Measurements from ENCODE around the gene BLTP2.
"Not testable (repeated sequence)": the region's sequence is repeated elsewhere in the genome, so short reads cannot be mapped to it uniquely, and the experiment has no call there.

BLTP2 gene

GRCh38 chr17:28644787-28645575 lies at the start of gene BLTP2:
BLTP2 (minus strand) TSS chr17:28645158; CDS start chr17:28645056, 102 bp downstream.
- peak; percentile 94 for DNase-seq (ENCODE audit: low spot score)

GRCh38 chr17:28693869-28694268 lies 48.9 kb upstream of the BLTP2 start:
- no peak for DNase-seq (ENCODE audit: low spot score)

- DNase-seq (ENCODE audit: low spot score), result no peak
These were observed 44.1 kb upstream of the BLTP2 start for GRCh38 chr17:28689011-28689410.

- no peak for DNase-seq (ENCODE audit: low spot score)
These were observed 43.5 kb upstream of the BLTP2 start for GRCh38 chr17:28688481-28688880.

- DNase-seq (ENCODE audit: low spot score), result no peak
These were observed 41.3 kb upstream of the BLTP2 start for GRCh38 chr17:28686296-28686695.

GRCh38 chr17:28685366-28685765 lies 40.4 kb upstream of the BLTP2 start:
- DNase-seq (ENCODE audit: low spot score), result no peak

- DNase-seq (ENCODE audit: low spot score), result no peak
These were observed 40.0 kb upstream of the BLTP2 start for GRCh38 chr17:28684963-28685362.

GRCh38 chr17:28682655-28683054 lies 37.7 kb upstream of the BLTP2 start:
- no peak for DNase-seq (ENCODE audit: low spot score)

- DNase-seq (ENCODE audit: low spot score), result no peak
These were observed 31.0 kb upstream of the BLTP2 start for GRCh38 chr17:28675980-28676379.

GRCh38 chr17:28675490-28675889 lies 30.5 kb upstream of the BLTP2 start:
- no peak for DNase-seq (ENCODE audit: low spot score)

GRCh38 chr17:28669918-28670317 lies 25.0 kb upstream of the BLTP2 start:
- no peak for DNase-seq (ENCODE audit: low spot score)

- DNase-seq (ENCODE audit: low spot score), result no peak
These were observed 22.9 kb upstream of the BLTP2 start for GRCh38 chr17:28667870-28668269.

- DNase-seq (ENCODE audit: low spot score), result no peak
These were observed 21.0 kb upstream of the BLTP2 start for GRCh38 chr17:28665994-28666393.

GRCh38 chr17:28663723-28664122 lies 18.8 kb upstream of the BLTP2 start:
- DNase-seq (ENCODE audit: low spot score), result no peak

GRCh38 chr17:28662527-28662829 lies 17.5 kb upstream of the BLTP2 start:
- no peak for DNase-seq (ENCODE audit: low spot score)

GRCh38 chr17:28661635-28662526 lies 16.9 kb upstream of the BLTP2 start, which contains the start of the genes SDF2 and SUPT6H:
SDF2 (minus strand) TSS chr17:28661906; CDS start chr17:28661876, 30 bp downstream.
SUPT6H (plus strand) TSS chr17:28662205; CDS start chr17:28673402, 11,197 bp downstream.
- peak; percentile 89 for DNase-seq (ENCODE audit: low spot score)

- DNase-seq (ENCODE audit: low spot score), result not testable (repeated sequence)
These were observed 14.5 kb upstream of the BLTP2 start for GRCh38 chr17:28659497-28659881.

GRCh38 chr17:28658766-28659496 lies 14.0 kb upstream of the BLTP2 start:
- DNase-seq (ENCODE audit: low spot score), result not testable (repeated sequence)

- DNase-seq (ENCODE audit: low spot score), result not testable (repeated sequence)
These were observed 13.4 kb upstream of the BLTP2 start for GRCh38 chr17:28658342-28658741.

GRCh38 chr17:28657756-28658155 lies 12.8 kb upstream of the BLTP2 start:
- no peak for DNase-seq (ENCODE audit: low spot score)

- no peak for DNase-seq (ENCODE audit: low spot score)
These were observed 10.2 kb upstream of the BLTP2 start for GRCh38 chr17:28655160-28655559.

GRCh38 chr17:28648698-28649097 lies 3.7 kb upstream of the BLTP2 start:
- no peak for DNase-seq (ENCODE audit: low spot score)

Measured in LoVo (cell line).